ENCODE results near the gene FRMD5.

GRCh38 chr15:43895586-43895985 lies 299.5 kb downstream of the FRMD5 start:
- TF ChIP-seq, protein P1, sequence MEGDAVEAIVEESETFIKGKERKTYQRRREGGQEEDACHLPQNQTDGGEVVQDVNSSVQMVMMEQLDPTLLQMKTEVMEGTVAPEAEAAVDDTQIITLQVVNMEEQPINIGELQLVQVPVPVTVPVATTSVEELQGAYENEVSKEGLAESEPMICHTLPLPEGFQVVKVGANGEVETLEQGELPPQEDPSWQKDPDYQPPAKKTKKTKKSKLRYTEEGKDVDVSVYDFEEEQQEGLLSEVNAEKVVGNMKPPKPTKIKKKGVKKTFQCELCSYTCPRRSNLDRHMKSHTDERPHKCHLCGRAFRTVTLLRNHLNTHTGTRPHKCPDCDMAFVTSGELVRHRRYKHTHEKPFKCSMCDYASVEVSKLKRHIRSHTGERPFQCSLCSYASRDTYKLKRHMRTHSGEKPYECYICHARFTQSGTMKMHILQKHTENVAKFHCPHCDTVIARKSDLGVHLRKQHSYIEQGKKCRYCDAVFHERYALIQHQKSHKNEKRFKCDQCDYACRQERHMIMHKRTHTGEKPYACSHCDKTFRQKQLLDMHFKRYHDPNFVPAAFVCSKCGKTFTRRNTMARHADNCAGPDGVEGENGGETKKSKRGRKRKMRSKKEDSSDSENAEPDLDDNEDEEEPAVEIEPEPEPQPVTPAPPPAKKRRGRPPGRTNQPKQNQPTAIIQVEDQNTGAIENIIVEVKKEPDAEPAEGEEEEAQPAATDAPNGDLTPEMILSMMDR (IDR thresholded peaks at IDR 0.05) = no peak
- no peak for TF ChIP-seq POLR2A (IDR thresholded peaks at IDR 0.05)
